Ascending aorta (tissue), 2 donors: ENCODE measurements around the gene NKD1. TPM values are rescaled to one million over a fixed set of nuclear protein-coding genes. Genes with fewer than 3 reads are reported as not detected.

Experiments
- DNase-seq, 2 donors: peaks; one replicate each; pipeline ENCODE4 v3.0.0-alpha.2; 2019; ENCODE audit warnings: low spot score in 2 of 2
- H3K27ac ChIP-seq, 2 donors: fragments of 200-600 bp; sonication (generic); one replicate each; pipeline ENCODE4 v1.5.1; 2016 to 2017; ENCODE audit warnings: mild to moderate bottlenecking in 1 of 2
- H3K27me3 ChIP-seq: fragments of 200-600 bp; sonication (generic); one replicate; pipeline ENCODE4 v1.5.1; 2017
- H3K36me3 ChIP-seq, 2 donors: fragments of 200-600 bp; sonication (generic); one replicate each; pipeline ENCODE4 v1.5.1; 2016
- H3K4me1 ChIP-seq, 2 donors: fragments of 200-600 bp; sonication (generic); one replicate each; pipeline ENCODE4 v1.5.1; 2016 to 2017; ENCODE audit warnings: mild to moderate bottlenecking in 1 of 2
- H3K4me3 ChIP-seq, 2 donors: fragments of 200-600 bp; sonication (generic); one replicate each; pipeline ENCODE4 v1.5.1; 2016 to 2017; ENCODE audit warnings: mild to moderate bottlenecking in 1 of 2
- H3K9me3 ChIP-seq, 2 donors: fragments of 200-600 bp; sonication (generic); one replicate each; pipeline ENCODE4 v1.5.1; 2016
- CTCF ChIP-seq, 3 experiments: fragments of 200-600 bp in 2 of 3; fragments of 450-650 bp in 1 of 3; sonication (generic) in 2 of 3; IDR thresholded peaks; one replicate each; pipeline ENCODE4 v1.5.1; 2016 to 2019; ENCODE audit warnings: antibody characterized with exemption in 3 of 3, mild to moderate bottlenecking in 1 of 3, moderate library complexity in 1 of 3
- intact Hi-C: fragments of 100-400 bp; cut with DNase I; formaldehyde crosslinking; loops from one replicate; pipeline ENCODE4 v1.15.1; 2023
- total RNA-seq: library from RNA; depleted of rRNA; stranded (reverse); fragments of >200 nt; gene quantifications from one replicate; pipeline ENCODE4 v1.1.0, GENCODE V29; 2016

The NKD1 gene
- total RNA-seq, 1 donor from 2014 or later, result 33.2 TPM

- Histone ChIP-seq H3K27me3 (no peaks in the 10 kb centered on the region), H3K9me3 (peaks cover 0 to 6% of the 10 kb centered on the region in 2 donors), H3K4me3 (no peak overlapping the region), H3K27ac (no peak overlapping the region), H3K4me1 (no peaks in the 10 kb centered on the region), H3K36me3 (no peaks in the 10 kb centered on the region)
- no peak for TF ChIP-seq CTCF (IDR thresholded peaks at IDR 0.05)
- intact Hi-C loops, result no loop called here
- peak in 1 of 2 donors; percentile 38 for DNase-seq
Observed at GRCh38 chr16:50526249-50526648, 21.9 kb upstream of the NKD1 start.

DNA sequence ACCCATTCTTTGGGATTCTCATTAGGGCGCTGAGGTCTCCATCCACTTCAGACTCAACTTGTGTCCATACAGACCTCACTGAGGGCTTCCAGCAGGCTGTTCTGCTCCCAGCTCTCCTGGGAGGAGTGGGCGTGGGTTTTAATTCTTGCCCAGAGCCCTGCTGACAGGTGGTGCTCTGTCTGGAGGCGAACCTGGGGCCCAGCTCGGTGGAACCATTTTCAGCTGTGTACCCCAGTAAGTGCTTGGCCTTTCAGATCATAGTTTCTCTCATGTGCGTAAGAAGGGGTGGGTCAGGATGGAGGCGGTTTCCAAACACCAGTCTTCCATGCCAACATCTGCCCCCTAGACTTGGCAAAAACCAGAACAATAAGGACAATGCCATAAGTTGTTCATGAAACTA lies 21.4 kb upstream of the NKD1 start:
- Histone ChIP-seq H3K27ac (no peak overlapping the region), H3K36me3 (no peaks in the 10 kb centered on the region), H3K9me3 (peaks cover 0 to 6% of the 10 kb centered on the region in 2 donors), H3K4me3 (no peak overlapping the region), H3K4me1 (no peaks in the 10 kb centered on the region), H3K27me3 (no peaks in the 10 kb centered on the region)
- intact Hi-C loops, result no loop called here
- no peak for TF ChIP-seq CTCF (IDR thresholded peaks at IDR 0.05)
- DNase-seq, result peak in 1 of 2 donors; percentile 19

DNA sequence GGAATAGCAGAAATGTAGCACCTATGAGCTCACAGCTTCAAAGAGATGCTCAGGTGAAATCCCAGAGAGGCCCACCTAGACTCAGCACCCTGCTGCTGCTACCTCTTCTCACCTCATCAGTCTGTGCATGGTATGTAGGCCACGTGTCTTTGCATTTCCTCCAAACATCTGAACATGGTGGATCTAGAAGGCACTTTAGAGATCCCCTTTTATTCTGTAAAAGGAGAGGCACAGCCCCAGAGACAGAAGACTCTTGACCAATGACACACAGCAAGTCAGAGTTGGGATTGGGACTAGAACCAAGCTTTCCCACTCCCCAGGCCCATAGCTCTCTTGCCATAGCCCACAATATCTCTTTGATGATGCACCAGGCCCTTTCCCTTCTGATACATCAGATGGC lies 19.4 kb upstream of the NKD1 start:
- Histone ChIP-seq H3K4me1 (no peaks in the 10 kb centered on the region), H3K27me3 (no peaks in the 10 kb centered on the region), H3K4me3 (no peak overlapping the region), H3K36me3 (no peaks in the 10 kb centered on the region), H3K9me3 (peaks cover 0 to 6% of the 10 kb centered on the region in 2 donors), H3K27ac (no peak overlapping the region)
- intact Hi-C loops, result no loop called here
- TF ChIP-seq CTCF (IDR thresholded peaks at IDR 0.05), result no peak
- peak in 1 of 2 donors; percentile 9 for DNase-seq

GRCh38 chr16:50529334-50529733 lies 18.9 kb upstream of the NKD1 start:
- Histone ChIP-seq H3K27ac (no peak overlapping the region), H3K36me3 (no peaks in the 10 kb centered on the region), H3K4me1 (no peaks in the 10 kb centered on the region), H3K4me3 (no peak overlapping the region), H3K27me3 (no peaks in the 10 kb centered on the region), H3K9me3 (peaks cover 0 to 6% of the 10 kb centered on the region in 2 donors)
- intact Hi-C loops, result no loop called here
- no peak for DNase-seq
- TF ChIP-seq CTCF (IDR thresholded peaks at IDR 0.05), result no peak

DNA sequence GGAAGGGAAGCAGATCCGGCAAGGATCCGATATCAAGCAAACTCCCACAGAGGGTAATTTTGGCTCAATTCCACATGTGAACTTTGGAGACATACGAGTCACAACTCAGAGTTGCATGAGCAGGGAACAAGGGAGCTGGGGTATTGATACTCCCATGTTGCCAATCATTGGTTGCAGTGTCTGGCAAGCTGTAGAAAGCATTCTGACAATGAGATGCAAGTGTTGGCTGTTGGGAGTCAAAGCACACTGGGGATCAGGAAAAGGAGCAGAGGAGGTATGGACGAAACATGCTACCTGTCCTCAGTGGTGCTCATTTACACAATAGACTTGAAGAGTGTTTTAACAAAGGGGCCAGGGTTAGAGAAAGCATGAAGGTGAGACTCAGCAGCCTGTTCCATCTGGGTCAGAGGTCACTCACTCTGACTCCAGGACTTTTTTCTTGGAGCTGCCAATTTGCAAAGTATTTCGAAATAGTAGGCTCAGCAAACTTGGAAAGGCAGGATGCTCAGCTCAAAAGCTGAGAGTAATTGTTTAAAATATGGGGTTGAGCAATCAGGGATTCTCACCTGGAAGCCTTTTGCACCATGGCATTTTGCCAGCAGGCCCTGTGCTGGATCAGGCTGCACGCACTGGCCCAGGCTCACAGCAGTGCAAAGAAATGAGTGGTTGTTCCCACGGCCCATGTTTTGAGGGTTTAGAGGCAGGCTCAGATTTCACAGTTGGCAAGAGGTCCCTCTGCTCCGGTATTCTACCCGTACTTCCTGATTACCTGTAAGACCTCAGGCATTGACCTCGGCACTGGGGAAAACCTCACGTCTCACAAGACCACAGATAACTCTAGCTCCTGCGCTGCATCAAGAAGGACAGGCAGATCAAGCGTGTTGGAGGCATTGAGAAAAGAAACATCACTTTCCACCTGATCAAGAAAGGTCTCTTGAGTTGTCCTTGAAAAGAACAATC lies 17.6 kb upstream of the NKD1 start:
- TF ChIP-seq CTCF (IDR thresholded peaks at IDR 0.05), result no peak
- Histone ChIP-seq H3K9me3 (peaks cover 0 to 6% of the 10 kb centered on the region in 2 donors), H3K27ac (no peak overlapping the region), H3K27me3 (no peaks in the 10 kb centered on the region), H3K4me3 (no peak overlapping the region), H3K36me3 (no peaks in the 10 kb centered on the region), H3K4me1 (no peaks in the 10 kb centered on the region)
- intact Hi-C loops, result no loop called here
- peak in 1 of 2 donors; percentile 19 for DNase-seq
